Hepatocyte (in vitro differentiated cells): Measurements from ENCODE around the gene CDKL4. TPM values are rescaled to one million over a fixed set of nuclear protein-coding genes. Genes with fewer than 3 reads are reported as not detected.

Experiments
- DNase-seq: peaks from one replicate; pipeline ENCODE4 v3.0.0-alpha.2; 2016; ENCODE audit warnings: low spot score
- H2AFZ ChIP-seq: fragments of 200-600 bp; sonication (generic); 2 replicates; pipeline ENCODE4 v1.6.0; 2016; ENCODE audit warnings: antibody characterized with exemption, mild to moderate bottlenecking
- H3K27ac ChIP-seq: fragments of 200-600 bp; sonication (generic); 2 replicates; pipeline ENCODE4 v1.5.1; 2016; ENCODE audit warnings: mild to moderate bottlenecking
- H3K27me3 ChIP-seq: fragments of 200-600 bp; sonication (generic); 2 replicates; pipeline ENCODE4 v1.6.1; 2016
- H3K36me3 ChIP-seq: fragments of 200-600 bp; sonication (generic); replicated peaks from 2 replicates; pipeline ENCODE4 v1.5.1; 2016; ENCODE audit warnings: low read depth; ENCODE audit not compliant: insufficient read depth
- H3K4me1 ChIP-seq: fragments of 200-600 bp; sonication (generic); 2 replicates; pipeline ENCODE4 v1.5.1; 2016; ENCODE audit warnings: mild to moderate bottlenecking, moderate library complexity; ENCODE audit not compliant: insufficient read depth
- H3K4me2 ChIP-seq: fragments of 200-600 bp; sonication (generic); 2 replicates; pipeline ENCODE4 v1.6.0; 2016
- H3K4me3 ChIP-seq: fragments of 200-600 bp; sonication (generic); 2 replicates; pipeline ENCODE4 v1.5.1; 2016; ENCODE audit warnings: mild to moderate bottlenecking
- H3K79me2 ChIP-seq: fragments of 200-600 bp; sonication (generic); 2 replicates; pipeline ENCODE4 v1.6.0; 2017; ENCODE audit warnings: mild to moderate bottlenecking
- H3K9me2 ChIP-seq: fragments of 200-600 bp; sonication (generic); replicated peaks from 2 replicates; pipeline ENCODE4 v1.6.0; 2017; ENCODE audit warnings: mild to moderate bottlenecking; ENCODE audit not compliant: insufficient read depth
- H3K9me3 ChIP-seq: fragments of 200-600 bp; sonication (generic); 2 replicates; pipeline ENCODE4 v1.5.1; 2016; ENCODE audit warnings: low read depth, mild to moderate bottlenecking
- H4K20me1 ChIP-seq: fragments of 200-600 bp; sonication (generic); 2 replicates; pipeline ENCODE4 v1.6.0; 2016; ENCODE audit warnings: mild to moderate bottlenecking; ENCODE audit not compliant: insufficient read depth, poor library complexity, severe bottlenecking
- EZH2 ChIP-seq: fragments of 200-600 bp; sonication (generic); IDR thresholded peaks from 2 replicates; pipeline ENCODE4 v1.6.1; 2016; ENCODE audit warnings: antibody characterized with exemption, mild to moderate bottlenecking, borderline replicate concordance
- EZH2phosphoT487 ChIP-seq: fragments of 200-600 bp; sonication (generic); IDR thresholded peaks from one replicate; pipeline ENCODE4 v1.6.1; 2018; ENCODE audit warnings: antibody characterized with exemption, mild to moderate bottlenecking, low read depth, moderate library complexity; ENCODE audit not compliant: unreplicated experiment, severe bottlenecking
- WGBS: methylation state at CpG from one replicate; pipeline ENCODE4 v1.1.6; 2016; ENCODE audit warnings: low lambda C conversion rate; ENCODE audit errors: missing lambda C conversion rate; 5-methylcytosine and 5-hydroxymethylcytosine counted together
- polyA plus RNA-seq: library from polyadenylated mRNA; unstranded; fragments of >200 nt; fragmentation: Nextera tagmentation; extraction: Ambion mirVana; gene quantifications from 2 replicates; pipeline ENCODE4 v1.2.1, GENCODE V29; 2016
- total RNA-seq: library from RNA; depleted of rRNA; stranded (reverse); fragments of >200 nt; gene quantifications from 2 replicates; pipeline ENCODE4 v1.2.3, GENCODE V29; 2014
- TF ChIP-seq, protein P1 (sequence below): fragments of 200-600 bp; sonication (generic); IDR thresholded peaks from 2 replicates; pipeline ENCODE4 v1.5.1; 2016; ENCODE audit warnings: antibody characterized with exemption, mild to moderate bottlenecking; ENCODE audit not compliant: poor library complexity

The CDKL4 gene
- total and polyA plus RNA-seq, 2 experiments from 2014 or later, result 0.10 to 0.35 TPM

DNA sequence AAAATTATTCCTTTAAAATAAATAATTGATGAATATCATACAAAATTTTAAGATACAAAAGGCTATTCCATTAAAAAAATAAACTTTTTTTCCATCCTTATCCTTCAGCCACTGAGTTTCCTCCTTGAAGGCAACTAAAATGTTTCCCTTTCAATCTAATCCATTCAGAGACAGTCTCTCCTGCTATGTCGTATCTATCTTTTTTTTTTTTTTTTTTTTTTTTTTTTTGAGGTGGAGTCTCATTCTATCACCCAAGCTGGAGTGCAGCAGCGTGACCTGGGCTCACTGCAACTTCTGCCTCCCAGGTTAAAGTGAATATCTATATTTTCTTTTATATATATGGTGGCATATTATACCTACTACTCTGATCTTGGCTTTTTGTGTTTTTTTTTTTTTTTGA lies 91.3 kb downstream of the CDKL4 start:
- no peak overlapping the region for H3K4me3 ChIP-seq
- no peaks in the 10 kb centered on the region for H3K79me2 ChIP-seq
- H3K9me3 ChIP-seq, result no peaks in the 10 kb centered on the region
- no peaks in the 10 kb centered on the region for H3K27me3 ChIP-seq
- no peaks in the 10 kb centered on the region for H4K20me1 ChIP-seq
- no peaks in the 10 kb centered on the region for H3K36me3 ChIP-seq
- no peak overlapping the region for H3K4me2 ChIP-seq
- H3K27ac ChIP-seq, result no peak overlapping the region
- TF ChIP-seq, protein P1, sequence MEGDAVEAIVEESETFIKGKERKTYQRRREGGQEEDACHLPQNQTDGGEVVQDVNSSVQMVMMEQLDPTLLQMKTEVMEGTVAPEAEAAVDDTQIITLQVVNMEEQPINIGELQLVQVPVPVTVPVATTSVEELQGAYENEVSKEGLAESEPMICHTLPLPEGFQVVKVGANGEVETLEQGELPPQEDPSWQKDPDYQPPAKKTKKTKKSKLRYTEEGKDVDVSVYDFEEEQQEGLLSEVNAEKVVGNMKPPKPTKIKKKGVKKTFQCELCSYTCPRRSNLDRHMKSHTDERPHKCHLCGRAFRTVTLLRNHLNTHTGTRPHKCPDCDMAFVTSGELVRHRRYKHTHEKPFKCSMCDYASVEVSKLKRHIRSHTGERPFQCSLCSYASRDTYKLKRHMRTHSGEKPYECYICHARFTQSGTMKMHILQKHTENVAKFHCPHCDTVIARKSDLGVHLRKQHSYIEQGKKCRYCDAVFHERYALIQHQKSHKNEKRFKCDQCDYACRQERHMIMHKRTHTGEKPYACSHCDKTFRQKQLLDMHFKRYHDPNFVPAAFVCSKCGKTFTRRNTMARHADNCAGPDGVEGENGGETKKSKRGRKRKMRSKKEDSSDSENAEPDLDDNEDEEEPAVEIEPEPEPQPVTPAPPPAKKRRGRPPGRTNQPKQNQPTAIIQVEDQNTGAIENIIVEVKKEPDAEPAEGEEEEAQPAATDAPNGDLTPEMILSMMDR, result no peak
- TF ChIP-seq EZH2phosphoT487 (no peak), EZH2 (no peak)
- WGBS, result 79% methylated on average over 2 of the region's 2 CpGs
- H3K4me1 ChIP-seq, result no peaks in the 10 kb centered on the region
- no peaks in the 10 kb centered on the region for H3K9me2 ChIP-seq
- no peak overlapping the region for H2AFZ ChIP-seq
- DNase-seq, result no peak

DNA sequence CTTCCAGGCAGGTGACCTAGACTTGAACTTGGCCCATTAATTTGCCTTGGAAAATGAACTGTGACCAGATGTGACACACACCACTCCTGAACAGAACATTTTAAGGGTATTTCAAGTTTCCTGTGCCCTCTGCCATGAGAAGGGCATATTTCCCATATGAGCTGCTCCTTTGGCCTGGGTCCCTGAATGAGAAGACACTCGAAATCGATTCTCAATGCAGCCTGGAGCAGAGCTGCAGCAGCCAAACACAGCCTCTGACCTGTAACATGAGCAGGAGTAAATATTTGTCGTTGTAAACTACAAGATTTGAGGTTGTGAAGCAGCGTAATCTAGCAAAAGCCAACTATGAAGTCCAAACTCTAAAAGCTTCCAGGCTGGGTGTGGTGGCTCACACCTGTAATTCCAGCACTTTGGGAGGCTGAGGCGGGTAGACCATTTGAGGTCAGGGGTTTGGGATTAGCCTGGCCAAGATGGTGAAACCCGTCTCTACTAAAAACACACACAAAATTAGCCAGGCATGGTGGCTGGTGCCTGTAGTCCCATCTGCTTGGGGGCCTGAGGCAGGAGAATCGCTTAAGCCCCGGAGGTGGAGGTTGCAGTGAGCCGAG lies 92.8 kb downstream of the CDKL4 start:
- Histone ChIP-seq H3K9me2 (no peaks in the 10 kb centered on the region), H3K9me3 (no peaks in the 10 kb centered on the region), H4K20me1 (no peaks in the 10 kb centered on the region), H3K4me1 (no peaks in the 10 kb centered on the region), H2AFZ (no peak overlapping the region), H3K27me3 (no peaks in the 10 kb centered on the region), H3K27ac (no peak overlapping the region), H3K36me3 (no peaks in the 10 kb centered on the region), H3K4me2 (peak overlapping the region; percentile 27), H3K4me3 (no peak overlapping the region), H3K79me2 (no peaks in the 10 kb centered on the region)
- WGBS, result 78% methylated on average over 9 of the region's 9 CpGs
- TF ChIP-seq EZH2, result no peak
- TF ChIP-seq EZH2phosphoT487, result no peak
- TF ChIP-seq, protein P1, result no peak
- DNase-seq, result no peak

DNA sequence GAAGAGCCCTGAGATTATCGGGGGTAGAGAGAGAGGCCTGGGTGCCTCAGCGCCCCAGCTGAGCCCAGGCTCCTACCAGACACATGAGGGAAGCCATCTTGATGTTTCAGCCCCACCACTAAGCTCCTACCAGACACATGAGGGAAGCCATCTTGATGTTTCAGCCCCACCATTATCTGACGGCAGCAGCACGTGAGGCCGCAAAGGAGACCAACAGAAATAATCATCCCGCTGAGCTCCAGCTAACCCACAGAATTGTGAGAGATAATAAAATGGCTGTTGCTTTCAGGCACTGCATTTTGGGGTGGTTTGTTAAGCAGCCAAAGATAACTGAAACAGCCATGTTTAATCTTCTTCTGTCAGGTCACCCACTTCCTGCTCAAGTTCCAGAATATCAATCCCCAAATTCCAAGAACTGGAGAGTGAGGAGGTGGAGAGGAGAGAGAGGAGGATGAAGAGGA lies 93.6 kb downstream of the CDKL4 start:
- 92% methylated on average over 6 of the region's 6 CpGs for WGBS

More for the DNA sequence above, 93.6 kb downstream of the CDKL4 start:
- Histone ChIP-seq H3K4me1 (no peaks in the 10 kb centered on the region), H3K9me2 (no peaks in the 10 kb centered on the region), H3K4me2 (no peak overlapping the region), H3K36me3 (no peaks in the 10 kb centered on the region), H3K27me3 (no peaks in the 10 kb centered on the region), H3K9me3 (no peaks in the 10 kb centered on the region), H3K4me3 (no peak overlapping the region), H3K27ac (no peak overlapping the region), H2AFZ (no peak overlapping the region), H4K20me1 (no peaks in the 10 kb centered on the region), H3K79me2 (no peaks in the 10 kb centered on the region)
- no peak for TF ChIP-seq EZH2
- TF ChIP-seq, protein P1, result no peak
- TF ChIP-seq EZH2phosphoT487, result no peak
- no peak for DNase-seq
